Type B pancreatic cell (in vitro differentiated cells): ENCODE results near the gene DYNLRB1. TPM values are rescaled to one million over a fixed set of nuclear protein-coding genes. Genes with fewer than 3 reads are reported as not detected.
"Not testable (repeated sequence)": the region's sequence is repeated elsewhere in the genome, so short reads cannot be mapped to it uniquely, and the experiment has no call there.

Source experiments
- DNase-seq: peaks from one replicate; pipeline ENCODE4 v3.0.0; 2021; ENCODE audit warnings: mixed read lengths; ENCODE audit not compliant: unreplicated experiment; ENCODE audit errors: extremely low spot score
- H3K27ac Mint-ChIP-seq: 2 replicates; pipeline ENCODE4 v1.8.0; 2021; ENCODE audit warnings: mild to moderate bottlenecking, mixed read lengths
- H3K27me3 Mint-ChIP-seq: 2 replicates; pipeline ENCODE4 v1.8.0; 2021; ENCODE audit warnings: mixed read lengths
- H3K36me3 Mint-ChIP-seq: 2 replicates; pipeline ENCODE4 v1.8.0; 2021; ENCODE audit warnings: mixed read lengths
- H3K4me1 Mint-ChIP-seq: one replicate; pipeline ENCODE4 v1.8.0; 2021; ENCODE audit warnings: mixed read lengths; ENCODE audit not compliant: unreplicated experiment
- H3K4me3 Mint-ChIP-seq: 2 replicates; pipeline ENCODE4 v1.8.0; 2021; ENCODE audit warnings: mild to moderate bottlenecking, mixed read lengths
- H3K9me3 Mint-ChIP-seq: 2 replicates; pipeline ENCODE4 v1.8.0; 2021; ENCODE audit warnings: mixed read lengths
- CTCF ChIP-seq: fragments of 200-600 bp; sonication (generic); conservative IDR thresholded peaks from 2 replicates; pipeline ENCODE4 v1.5.0; 2021; ENCODE audit warnings: antibody characterized with exemption, mild to moderate bottlenecking
- total RNA-seq: library from RNA; stranded (reverse); gene quantifications from 2 replicates; pipeline ENCODE4 v1.2.1, GENCODE V29; 2021; ENCODE audit warnings: low replicate concordance

The DYNLRB1 gene
- total RNA-seq, 1 donor from 2014 or later = 164 TPM

- TF ChIP-seq CTCF = no peak
- Mint-ChIP-seq H3K4me3 (no peak overlapping the region), H3K27ac (no peak overlapping the region), H3K4me1 (no peaks in the 10 kb centered on the region), H3K9me3 (peaks cover 16% of the 10 kb centered on the region), H3K27me3 (no peaks in the 10 kb centered on the region), H3K36me3 (peaks cover 65% of the 10 kb centered on the region)
- no peak for DNase-seq
Observed at GRCh38 chr20:34479627-34480026, 36.6 kb upstream of the DYNLRB1 start.

- peaks cover 16% of the 10 kb centered on the region for H3K9me3 Mint-ChIP-seq
- peaks cover 55% of the 10 kb centered on the region for H3K36me3 Mint-ChIP-seq
- not testable (repeated sequence) for H3K4me1 Mint-ChIP-seq, H3K4me3 Mint-ChIP-seq, H3K27me3 Mint-ChIP-seq, DNase-seq
- H3K27ac Mint-ChIP-seq = peak overlapping the region; percentile 26
Observed at GRCh38 chr20:34482154-34482553, 34.1 kb upstream of the DYNLRB1 start.

GRCh38 chr20:34483585-34484220, 32.5 kb upstream of the DYNLRB1 start:
- H3K27ac Mint-ChIP-seq, H3K4me1 Mint-ChIP-seq, DNase-seq, H3K4me3 Mint-ChIP-seq, H3K27me3 Mint-ChIP-seq: not testable (repeated sequence)
- H3K9me3 Mint-ChIP-seq = peaks cover 16% of the 10 kb centered on the region
- H3K36me3 Mint-ChIP-seq = peaks cover 58% of the 10 kb centered on the region

- Mint-ChIP-seq H3K4me3 (no peak overlapping the region), H3K9me3 (peaks cover 16% of the 10 kb centered on the region), H3K36me3 (peaks cover 55% of the 10 kb centered on the region), H3K27me3 (no peaks in the 10 kb centered on the region), H3K4me1 (no peaks in the 10 kb centered on the region), H3K27ac (no peak overlapping the region)
- TF ChIP-seq CTCF = no peak
- DNase-seq = no peak
Observed at GRCh38 chr20:34485068-34485634, 31.1 kb upstream of the DYNLRB1 start.

- Mint-ChIP-seq H3K9me3 (no peaks in the 10 kb centered on the region), H3K4me3 (no peak overlapping the region), H3K36me3 (peaks cover 57% of the 10 kb centered on the region), H3K4me1 (no peaks in the 10 kb centered on the region), H3K27ac (no peak overlapping the region), H3K27me3 (no peaks in the 10 kb centered on the region)
- no peak for DNase-seq
- TF ChIP-seq CTCF = no peak
Observed at GRCh38 chr20:34491226-34491931, 24.8 kb upstream of the DYNLRB1 start.

- no peaks in the 10 kb centered on the region for H3K4me1 Mint-ChIP-seq
- H3K4me3 Mint-ChIP-seq = no peak overlapping the region
- DNase-seq = no peak
- no peak overlapping the region for H3K27ac Mint-ChIP-seq
- H3K27me3 Mint-ChIP-seq = no peaks in the 10 kb centered on the region
- no peaks in the 10 kb centered on the region for H3K9me3 Mint-ChIP-seq
- TF ChIP-seq CTCF = no peak
- peaks cover 58% of the 10 kb centered on the region for H3K36me3 Mint-ChIP-seq
Observed at GRCh38 chr20:34491932-34492509, 24.2 kb upstream of the DYNLRB1 start.
